IPS-NIHi11 (cell line): Measurements from ENCODE around the gene CHCHD6.

ENCODE experiments used
- DNase-seq: peaks from one replicate; pipeline ENCODE4 v3.0.0; 2012; ENCODE audit warnings: mixed read lengths, low spot score

The CHCHD6 gene

GRCh38 chr3:126924458-126924857 lies 220.4 kb downstream of the CHCHD6 start:
- no peak for DNase-seq

- no peak for DNase-seq
These were observed 221.6 kb downstream of the CHCHD6 start for GRCh38 chr3:126925411-126926171.

- DNase-seq, result no peak
These were observed 222.8 kb downstream of the CHCHD6 start for GRCh38 chr3:126926684-126927400.

- DNase-seq, result no peak
These were observed 223.3 kb downstream of the CHCHD6 start for GRCh38 chr3:126927401-126927750.

- DNase-seq, result no peak
These were observed 223.8 kb downstream of the CHCHD6 start for GRCh38 chr3:126927846-126928245.

- no peak for DNase-seq
These were observed 225.0 kb downstream of the CHCHD6 start for GRCh38 chr3:126928921-126929474.

- DNase-seq, result no peak
These were observed 227.0 kb downstream of the CHCHD6 start for GRCh38 chr3:126930936-126931600.

GRCh38 chr3:126931806-126932187 lies 227.8 kb downstream of the CHCHD6 start:
- no peak for DNase-seq

GRCh38 chr3:126932188-126932931 lies 228.3 kb downstream of the CHCHD6 start:
- DNase-seq, result no peak

- DNase-seq, result no peak
These were observed 230.0 kb downstream of the CHCHD6 start for GRCh38 chr3:126934031-126934531.

- no peak for DNase-seq
These were observed 231.0 kb downstream of the CHCHD6 start for GRCh38 chr3:126934991-126935390.

- DNase-seq, result no peak
These were observed 231.9 kb downstream of the CHCHD6 start for GRCh38 chr3:126935756-126936509.

- no peak for DNase-seq
These were observed 232.9 kb downstream of the CHCHD6 start for GRCh38 chr3:126936853-126937425.

- DNase-seq, result no peak
These were observed 233.5 kb downstream of the CHCHD6 start for GRCh38 chr3:126937533-126937932.

- no peak for DNase-seq
These were observed 233.9 kb downstream of the CHCHD6 start for GRCh38 chr3:126937973-126938372.

GRCh38 chr3:126938520-126939337 lies 234.7 kb downstream of the CHCHD6 start:
- DNase-seq, result no peak

GRCh38 chr3:126939338-126939718 lies 235.3 kb downstream of the CHCHD6 start:
- no peak for DNase-seq

GRCh38 chr3:126939733-126940132 lies 235.7 kb downstream of the CHCHD6 start:
- DNase-seq, result no peak

- no peak for DNase-seq
These were observed 237.8 kb downstream of the CHCHD6 start for GRCh38 chr3:126941721-126942270.
